OCI-M1 (cell line): ENCODE data around the gene MSMO1.
"Not testable (repeated sequence)": the region's sequence is repeated elsewhere in the genome, so short reads cannot be mapped to it uniquely, and the experiment has no call there.

Source experiments
- DNase-seq: peaks from one replicate; lab custom pipeline; 2025; lab: John Stamatoyannopoulos, UW

The MSMO1 gene

DNA sequence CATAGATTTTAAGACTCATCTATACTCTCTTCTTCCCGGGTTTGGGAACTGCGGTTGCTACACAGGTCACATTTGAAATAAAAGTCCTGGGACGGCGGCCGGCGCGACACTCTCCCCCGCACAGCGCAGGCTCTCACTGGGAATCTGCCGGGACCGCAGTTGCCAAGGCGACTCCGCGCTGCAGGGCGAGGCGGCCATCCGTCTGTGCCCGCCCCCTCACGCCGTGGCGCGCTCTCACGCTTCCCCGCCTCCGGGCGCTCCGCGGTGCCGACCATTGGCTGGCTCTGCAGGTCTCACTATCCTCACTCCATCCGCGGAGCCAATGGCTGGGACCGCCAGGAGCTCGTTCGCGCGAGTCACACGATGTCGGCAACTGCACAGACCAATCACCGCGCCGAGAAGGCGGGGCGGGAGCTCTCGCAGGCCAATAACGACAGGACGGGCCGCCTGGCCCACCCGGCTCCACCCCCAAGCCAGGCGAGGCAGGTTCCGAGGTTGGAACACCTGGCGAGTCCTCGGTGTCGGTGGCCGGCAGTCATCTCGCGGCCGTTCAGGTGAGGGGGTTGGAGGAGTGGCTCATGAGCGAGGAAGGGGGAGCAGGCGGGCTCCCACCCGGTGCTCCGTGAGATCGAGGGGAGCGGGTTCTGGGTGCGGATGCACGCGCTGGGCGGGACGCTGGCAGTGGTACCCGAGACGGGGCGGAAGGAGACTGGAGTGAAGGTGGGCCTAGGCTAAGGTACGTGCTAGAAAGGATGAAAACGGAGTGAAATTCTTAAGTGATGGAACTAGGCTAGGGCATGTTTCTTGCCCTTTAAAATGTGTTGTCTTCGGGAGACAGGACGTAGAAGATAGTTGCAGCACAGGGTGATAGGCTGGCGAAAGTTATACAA lies at the start of gene MSMO1:
Gene MSMO1 (plus strand): TSS at position 459 of the 890 bp plus-strand sequence. CDS start 5,702 bp downstream, outside the sequence.
- peak; percentile 99 for DNase-seq

DNA sequence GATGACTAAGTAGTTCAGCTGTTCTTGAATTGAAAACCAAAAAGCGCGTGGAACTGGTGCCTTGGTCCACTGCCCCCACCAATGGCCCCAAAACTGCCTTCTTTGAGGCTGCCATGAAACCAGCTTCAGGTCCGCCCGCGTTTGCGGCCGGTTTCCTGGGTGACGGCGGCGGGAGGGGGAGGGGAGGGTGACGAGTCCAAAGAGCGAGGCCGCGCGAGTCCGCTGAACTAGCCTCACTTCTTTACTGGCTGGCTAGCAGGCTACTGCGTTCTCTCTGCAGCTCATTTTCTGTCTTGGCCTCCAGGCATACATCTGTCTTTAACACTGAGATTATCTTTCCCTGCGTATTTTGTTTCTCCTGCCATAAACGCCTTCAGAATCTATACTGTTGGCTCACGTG lies 47.9 kb upstream of the MSMO1 start:
- DNase-seq = not testable (repeated sequence)

- DNase-seq = not testable (repeated sequence)
These were observed 42.8 kb upstream of the MSMO1 start for GRCh38 chr4:165284697-165285096.

DNA sequence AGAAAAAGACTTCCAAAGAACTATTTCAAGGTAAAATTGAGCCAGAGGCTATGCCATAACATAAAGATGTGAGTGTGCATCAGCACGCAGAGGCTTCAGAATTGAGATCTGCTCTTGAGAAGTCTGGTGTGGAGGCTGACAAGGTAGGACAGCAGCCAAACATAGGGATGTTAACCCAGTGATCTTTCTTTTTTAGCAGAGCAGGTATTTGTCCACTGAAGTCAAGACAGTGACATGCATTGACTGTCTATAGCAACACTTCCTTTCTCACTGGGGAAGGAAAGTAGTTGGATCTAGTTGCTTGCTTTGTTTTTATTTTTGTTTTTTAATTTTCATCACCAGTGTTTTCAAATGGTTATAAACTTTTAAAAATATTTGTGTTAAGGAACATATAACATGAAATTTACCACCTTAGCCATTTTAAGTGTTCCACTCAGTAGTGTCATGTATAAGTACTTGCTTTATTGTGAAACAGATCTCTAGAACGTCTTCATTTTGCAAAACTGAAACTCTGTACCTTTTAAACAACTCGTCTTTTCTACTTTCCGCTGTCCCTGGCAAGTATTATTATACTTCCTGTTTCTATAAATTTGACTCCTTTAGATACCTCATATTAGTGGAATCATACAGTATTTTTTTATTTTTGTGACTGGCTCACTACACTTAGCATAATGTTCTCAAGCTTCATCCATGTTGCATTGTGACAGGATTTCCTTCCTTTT lies 40.7 kb upstream of the MSMO1 start:
- DNase-seq = not testable (repeated sequence)

GRCh38 chr4:165288226-165288625 lies 39.2 kb upstream of the MSMO1 start:
- no peak for DNase-seq

GRCh38 chr4:165288639-165289422 lies 38.6 kb upstream of the MSMO1 start:
- peak; percentile 28 for DNase-seq

- DNase-seq = no peak
These were observed 38.1 kb upstream of the MSMO1 start for GRCh38 chr4:165289423-165289785.

DNA sequence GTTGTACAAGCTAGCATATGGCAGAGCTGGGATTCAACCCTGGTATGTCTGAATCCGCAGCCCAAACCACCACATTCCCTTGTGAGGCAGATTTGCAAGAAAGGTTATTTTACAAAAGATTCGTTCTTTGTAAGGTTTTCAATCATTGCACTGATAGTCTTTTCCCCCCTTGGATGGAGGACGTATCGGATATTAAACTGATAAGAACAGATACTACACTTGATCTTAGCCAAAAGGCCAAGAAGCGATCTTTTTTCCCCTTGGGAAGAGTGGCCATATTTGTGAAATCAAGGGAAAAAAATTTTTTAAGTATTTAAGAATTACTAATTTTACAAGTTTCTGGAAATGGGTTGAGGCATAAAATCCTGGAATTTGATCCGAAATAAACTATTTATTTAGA lies 34.4 kb upstream of the MSMO1 start:
- DNase-seq = no peak

- no peak for DNase-seq
These were observed 33.4 kb upstream of the MSMO1 start for GRCh38 chr4:165293927-165294649.

- DNase-seq = no peak
These were observed 32.6 kb upstream of the MSMO1 start for GRCh38 chr4:165294907-165295306.

- no peak for DNase-seq
These were observed 29.8 kb upstream of the MSMO1 start for GRCh38 chr4:165297626-165298025.

DNA sequence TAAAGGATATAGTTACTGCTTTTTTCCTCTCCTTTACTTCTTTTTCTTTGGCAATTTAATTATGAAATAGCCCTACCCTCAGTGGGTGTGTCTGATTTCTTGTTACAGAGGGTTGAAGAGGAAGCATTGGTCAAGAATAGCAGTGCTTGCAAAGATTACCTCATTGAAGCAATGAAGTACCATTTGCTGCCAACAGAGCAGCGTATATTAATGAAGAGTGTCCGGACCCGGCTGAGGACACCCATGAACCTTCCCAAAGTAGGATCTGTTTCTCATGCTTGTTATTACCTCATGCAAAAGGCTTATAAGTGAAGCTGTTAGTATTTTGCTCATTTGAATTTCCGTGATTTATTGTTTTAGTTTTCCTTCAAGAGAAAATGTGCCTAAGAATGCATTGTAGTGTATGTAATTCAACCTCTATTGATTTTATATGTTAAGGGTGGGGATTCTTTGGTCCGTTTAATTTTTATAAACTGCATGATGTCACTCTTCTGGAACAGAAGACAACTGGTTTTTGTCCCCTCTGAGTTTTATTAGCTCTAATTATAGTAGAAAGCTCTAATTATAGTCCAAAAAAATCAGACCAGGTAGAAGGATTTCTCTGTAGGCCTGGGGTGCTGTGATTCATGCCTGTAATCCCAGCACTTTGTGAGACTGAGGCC lies 27.9 kb upstream of the MSMO1 start:
- peak; percentile 45 for DNase-seq

DNA sequence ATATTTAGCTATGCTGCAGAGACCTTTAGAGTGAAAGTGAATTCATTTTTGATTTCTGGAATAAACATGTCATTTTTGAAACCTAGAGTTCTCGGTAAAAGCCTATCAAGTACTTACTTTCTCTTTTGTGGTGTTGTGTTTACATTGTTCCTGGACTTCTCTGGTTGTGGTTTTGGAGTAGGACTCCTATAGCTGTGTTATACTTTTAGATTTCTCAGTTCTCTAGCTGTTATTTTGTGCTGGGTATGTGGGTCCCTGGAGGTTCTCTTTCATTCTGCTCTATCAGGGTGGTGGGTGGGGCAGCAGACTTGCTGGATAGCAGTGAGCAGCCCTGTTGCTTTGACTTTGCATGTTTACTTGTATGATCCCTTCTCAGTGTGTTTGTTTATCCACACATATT lies 25.6 kb upstream of the MSMO1 start:
- peak; percentile 84 for DNase-seq

DNA sequence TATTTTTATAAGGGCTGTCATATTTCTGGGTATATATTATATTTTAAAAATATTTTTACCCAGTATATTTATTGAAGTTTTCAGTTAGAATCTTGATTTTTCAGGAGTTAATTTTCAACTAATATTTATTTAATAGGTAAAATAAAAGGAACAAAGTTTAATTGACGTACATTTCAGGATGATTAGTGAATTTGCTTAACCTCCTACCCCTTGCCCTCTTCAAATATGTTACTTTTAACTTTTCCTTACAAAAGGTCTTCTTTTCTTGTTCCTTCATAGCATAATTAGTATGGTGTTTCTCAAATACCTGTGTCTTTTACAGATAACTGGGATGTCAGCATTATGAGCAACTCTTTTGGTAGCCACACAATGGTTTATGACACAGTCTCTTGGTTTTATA lies 24.8 kb upstream of the MSMO1 start:
- DNase-seq = no peak

DNA sequence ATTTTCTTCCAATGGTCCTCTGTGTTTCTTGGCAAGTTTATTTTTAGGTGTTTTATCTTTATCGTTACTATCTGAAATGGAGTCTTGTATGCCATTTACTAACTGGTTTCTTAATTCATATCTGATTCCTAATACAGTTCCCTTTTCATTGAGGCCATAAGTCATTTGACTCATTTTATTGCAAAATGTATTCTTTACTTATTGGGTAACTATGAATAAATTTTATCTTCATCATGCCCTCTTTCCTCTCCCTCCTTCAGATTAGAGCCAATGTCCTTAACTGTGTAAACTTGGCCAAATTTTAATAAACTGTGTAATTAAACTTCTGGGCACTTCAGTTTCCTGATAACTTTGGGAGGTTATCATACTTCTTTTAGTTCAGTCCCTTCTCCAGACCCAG lies 19.3 kb upstream of the MSMO1 start:
- peak; percentile 12 for DNase-seq

DNA sequence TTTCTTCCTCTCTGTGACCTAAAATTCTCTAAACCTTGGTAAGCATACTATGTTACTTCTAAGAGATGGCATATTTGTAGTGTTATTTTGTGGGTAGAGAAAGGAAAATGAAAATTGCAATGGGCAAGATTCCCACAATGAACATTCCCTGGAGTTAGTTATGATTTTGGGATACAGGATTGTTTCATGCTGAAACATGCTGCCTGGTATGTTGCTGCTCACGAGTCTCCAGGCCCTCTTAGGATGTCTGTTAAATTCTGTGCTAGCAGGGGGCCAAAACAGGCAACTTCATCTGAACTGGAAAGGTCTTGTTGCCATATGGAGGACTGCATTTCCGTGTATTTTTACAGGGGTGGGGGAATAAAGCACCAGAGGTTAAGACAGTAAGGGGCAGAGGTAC lies 18.9 kb upstream of the MSMO1 start:
- DNase-seq = no peak

GRCh38 chr4:165309456-165309855 lies 18.0 kb upstream of the MSMO1 start:
- peak; percentile 32 for DNase-seq

DNA sequence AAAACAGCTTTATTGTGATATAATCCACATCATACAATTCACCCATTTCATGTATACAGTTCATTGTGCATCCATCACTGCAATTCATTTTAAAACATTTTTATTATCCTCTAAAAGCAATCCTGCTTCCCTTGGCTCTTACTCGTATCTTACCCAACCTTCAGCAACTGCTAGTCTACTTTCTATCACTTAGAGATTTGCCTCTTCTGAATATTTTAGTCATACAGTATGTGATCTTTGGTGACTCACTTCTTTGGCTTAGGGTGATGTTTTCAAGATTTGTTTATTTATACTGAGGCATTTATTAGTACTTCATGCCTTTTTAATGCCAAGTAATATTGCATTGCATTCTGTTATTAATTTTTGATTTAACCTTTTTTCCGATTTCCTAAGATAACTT lies 15.0 kb upstream of the MSMO1 start:
- DNase-seq = no peak

DNA sequence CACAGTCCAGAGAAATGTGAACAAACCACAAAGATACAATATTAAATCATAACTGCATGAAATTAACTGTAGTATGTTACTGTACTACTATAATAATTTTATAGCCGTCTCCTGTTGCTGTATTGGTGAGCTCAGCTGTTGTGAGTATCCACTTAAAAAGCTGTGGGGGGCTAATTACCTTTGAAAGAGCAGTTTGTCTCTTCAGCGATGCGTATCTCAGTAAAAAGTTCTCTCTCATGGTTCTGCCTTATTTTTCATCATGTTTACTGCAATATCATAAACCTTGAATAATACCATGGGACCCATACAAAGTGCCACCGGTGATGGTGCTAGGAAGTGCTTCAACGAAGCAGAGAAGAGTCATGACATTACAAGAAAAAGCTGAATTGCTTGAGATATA lies 8.4 kb upstream of the MSMO1 start:
- no peak for DNase-seq

DNA sequence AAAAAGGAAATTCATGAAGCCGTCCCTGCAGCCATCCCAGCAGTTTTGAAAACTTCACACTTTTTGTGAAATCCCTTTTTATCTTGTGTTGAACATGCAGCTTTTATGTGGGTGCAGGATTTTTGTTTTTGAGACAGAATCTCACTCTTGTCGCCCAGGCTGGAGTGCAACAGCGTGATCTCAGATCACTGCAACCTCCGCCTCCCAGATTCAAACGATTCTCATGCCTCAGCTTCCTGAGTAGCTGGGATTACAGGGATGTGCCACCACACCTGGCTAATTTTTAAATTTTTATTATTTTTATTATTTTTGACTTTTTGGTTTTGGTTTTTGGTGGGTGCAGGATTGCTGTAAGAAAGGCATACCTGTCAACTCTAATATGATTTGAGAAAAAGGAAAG lies 8.0 kb upstream of the MSMO1 start:
- DNase-seq = no peak

- DNase-seq = no peak
These were observed 3.1 kb upstream of the MSMO1 start for GRCh38 chr4:165324236-165324917.
